BE2C (cell line): Measurements from ENCODE around the gene POU2F1.

ENCODE experiments used
- DNase-seq: peaks from one replicate; pipeline ENCODE4 v3.0.0-alpha.2; 2020
- H3K27me3 ChIP-seq: fragments of 250-450 bp; sonication (Bioruptor Pico); 2 replicates; pipeline ENCODE4 v1.5.1; 2020; ENCODE audit warnings: mild to moderate bottlenecking
- H3K36me3 ChIP-seq: fragments of 250-450 bp; sonication (Bioruptor Pico); 2 replicates; pipeline ENCODE4 v1.5.1; 2020; ENCODE audit warnings: mild to moderate bottlenecking
- H3K4me1 ChIP-seq: fragments of 250-450 bp; sonication (Bioruptor Pico); 2 replicates; pipeline ENCODE4 v1.5.1; 2020
- H3K4me3 ChIP-seq: 2 replicates; pipeline ENCODE4 v1.5.1; 2011; ENCODE audit warnings: low read depth, low read length
- H3K9me3 ChIP-seq: fragments of 250-450 bp; sonication (Bioruptor Pico); 2 replicates; pipeline ENCODE4 v1.5.1; 2020
- TF ChIP-seq, protein P1 (sequence below): IDR thresholded peaks from 2 replicates; pipeline ENCODE4 v1.5.1; 2012; ENCODE audit warnings: mild to moderate bottlenecking, low read depth, low read length

The POU2F1 gene

GRCh38 chr1:167430134-167430848 is 209.6 kb downstream of the POU2F1 start:
- H3K9me3 ChIP-seq, result no peaks in the 10 kb centered on the region
- TF ChIP-seq, protein P1, sequence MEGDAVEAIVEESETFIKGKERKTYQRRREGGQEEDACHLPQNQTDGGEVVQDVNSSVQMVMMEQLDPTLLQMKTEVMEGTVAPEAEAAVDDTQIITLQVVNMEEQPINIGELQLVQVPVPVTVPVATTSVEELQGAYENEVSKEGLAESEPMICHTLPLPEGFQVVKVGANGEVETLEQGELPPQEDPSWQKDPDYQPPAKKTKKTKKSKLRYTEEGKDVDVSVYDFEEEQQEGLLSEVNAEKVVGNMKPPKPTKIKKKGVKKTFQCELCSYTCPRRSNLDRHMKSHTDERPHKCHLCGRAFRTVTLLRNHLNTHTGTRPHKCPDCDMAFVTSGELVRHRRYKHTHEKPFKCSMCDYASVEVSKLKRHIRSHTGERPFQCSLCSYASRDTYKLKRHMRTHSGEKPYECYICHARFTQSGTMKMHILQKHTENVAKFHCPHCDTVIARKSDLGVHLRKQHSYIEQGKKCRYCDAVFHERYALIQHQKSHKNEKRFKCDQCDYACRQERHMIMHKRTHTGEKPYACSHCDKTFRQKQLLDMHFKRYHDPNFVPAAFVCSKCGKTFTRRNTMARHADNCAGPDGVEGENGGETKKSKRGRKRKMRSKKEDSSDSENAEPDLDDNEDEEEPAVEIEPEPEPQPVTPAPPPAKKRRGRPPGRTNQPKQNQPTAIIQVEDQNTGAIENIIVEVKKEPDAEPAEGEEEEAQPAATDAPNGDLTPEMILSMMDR, result no peak
- H3K4me1 ChIP-seq, result no peaks in the 10 kb centered on the region
- no peak overlapping the region for H3K4me3 ChIP-seq
- no peak for DNase-seq
- H3K36me3 ChIP-seq, result no peaks in the 10 kb centered on the region
- no peaks in the 10 kb centered on the region for H3K27me3 ChIP-seq

DNA sequence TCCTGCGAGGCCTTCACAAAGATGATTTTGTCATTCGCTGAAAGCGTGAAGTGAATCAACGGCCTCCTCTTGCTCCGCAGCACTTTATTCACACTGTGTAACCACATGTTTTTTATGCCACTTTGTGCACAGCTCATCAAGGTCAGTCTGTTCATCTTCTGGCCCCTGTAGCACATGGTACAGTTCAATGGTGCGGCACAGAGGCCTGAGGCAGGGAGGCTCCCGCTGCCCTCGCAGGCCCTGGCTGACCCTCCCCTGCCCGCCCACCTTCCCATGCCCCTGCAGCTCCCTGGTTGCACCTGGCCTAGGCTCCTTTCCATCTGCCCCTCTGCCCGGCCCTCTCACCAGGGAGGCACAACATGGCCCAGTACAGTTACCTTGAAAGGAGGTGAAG is 210.2 kb downstream of the POU2F1 start:
- no peaks in the 10 kb centered on the region for H3K9me3 ChIP-seq
- H3K4me3 ChIP-seq, result no peak overlapping the region
- DNase-seq, result no peak
- TF ChIP-seq, protein P1, result no peak
- no peaks in the 10 kb centered on the region for H3K27me3 ChIP-seq
- no peaks in the 10 kb centered on the region for H3K4me1 ChIP-seq
- H3K36me3 ChIP-seq, result no peaks in the 10 kb centered on the region

- Histone ChIP-seq H3K4me3 (no peak overlapping the region), H3K4me1 (no peaks in the 10 kb centered on the region)
Measured at GRCh38 chr1:167431261-167431908, 210.7 kb downstream of the POU2F1 start.

GRCh38 chr1:167431909-167432650 is 211.4 kb downstream of the POU2F1 start:
- H3K4me3 ChIP-seq, result no peak overlapping the region
- DNase-seq, result no peak
- no peaks in the 10 kb centered on the region for H3K36me3 ChIP-seq

More at GRCh38 chr1:167431261-167431908, 210.7 kb downstream of the POU2F1 start:
- Histone ChIP-seq H3K27me3 (no peaks in the 10 kb centered on the region), H3K36me3 (no peaks in the 10 kb centered on the region), H3K9me3 (no peaks in the 10 kb centered on the region)
- DNase-seq, result no peak
- TF ChIP-seq, protein P1, result no peak

GRCh38 chr1:167432780-167433179 is 212.1 kb downstream of the POU2F1 start:
- no peak for DNase-seq
- Histone ChIP-seq H3K27me3 (no peaks in the 10 kb centered on the region), H3K36me3 (no peaks in the 10 kb centered on the region), H3K9me3 (no peaks in the 10 kb centered on the region), H3K4me1 (no peaks in the 10 kb centered on the region), H3K4me3 (no peak overlapping the region)
- TF ChIP-seq, protein P1, result no peak

More at GRCh38 chr1:167431909-167432650, 211.4 kb downstream of the POU2F1 start:
- Histone ChIP-seq H3K9me3 (no peaks in the 10 kb centered on the region), H3K4me1 (no peaks in the 10 kb centered on the region), H3K27me3 (no peaks in the 10 kb centered on the region)
- TF ChIP-seq, protein P1, result no peak
